GM12873 (cell line): ENCODE data around the gene RTP2.

ENCODE experiments used
- TF ChIP-seq, protein P1 (sequence below): IDR thresholded peaks from 2 replicates; pipeline ENCODE4 v1.5.1; 2012; ENCODE audit warnings: low read depth, mild to moderate bottlenecking, moderate library complexity, low read length, control low read depth; ENCODE audit not compliant: insufficient read depth; ENCODE audit errors: missing control alignments

RTP2 gene

DNA sequence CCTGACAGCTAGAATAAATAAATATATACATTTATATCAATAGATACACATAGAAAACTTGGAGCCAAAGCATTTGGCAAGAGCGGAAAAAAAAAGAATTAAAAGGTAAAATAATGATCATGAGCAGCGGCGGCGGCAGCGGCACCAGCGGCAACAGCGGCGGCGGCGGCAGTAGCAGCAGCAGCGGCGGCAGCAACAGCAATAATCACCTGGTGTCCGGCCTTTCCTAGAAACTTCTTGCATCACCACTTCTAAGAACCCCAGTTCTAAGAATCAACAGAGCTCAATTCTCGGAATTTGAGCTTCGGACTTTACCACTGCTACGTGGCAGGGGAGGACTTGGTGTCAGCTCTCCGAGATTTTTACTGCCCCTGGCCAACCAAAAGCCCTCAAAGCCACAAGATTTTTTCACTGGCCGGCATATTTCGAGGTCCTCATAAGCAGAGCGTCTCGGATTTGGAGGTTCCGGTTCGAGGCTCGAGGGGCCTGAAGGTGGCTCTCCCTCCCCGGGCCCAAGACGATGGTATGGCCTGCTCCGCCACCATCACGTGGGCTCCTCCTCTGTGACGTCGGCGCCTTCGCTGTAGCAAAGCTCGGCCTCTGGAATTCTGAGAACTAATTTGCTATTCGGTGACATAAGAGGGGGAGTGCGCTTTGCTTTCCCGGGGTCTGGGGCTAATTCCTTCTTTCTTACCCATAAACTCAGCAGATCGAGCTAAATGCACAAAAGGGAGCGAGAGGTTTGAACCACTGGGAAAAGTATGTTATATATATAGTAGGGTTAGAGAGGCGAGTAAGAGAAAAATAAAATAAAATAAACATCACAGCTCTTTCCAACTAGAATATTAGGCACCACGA, 43.1 kb upstream of the RTP2 start, which contains the start of gene BCL6:
TSS of gene BCL6 (minus strand) at position 268 of the 858 bp plus-strand sequence. CDS start 11,775 bp downstream, outside the sequence.
- TF ChIP-seq, protein P1, sequence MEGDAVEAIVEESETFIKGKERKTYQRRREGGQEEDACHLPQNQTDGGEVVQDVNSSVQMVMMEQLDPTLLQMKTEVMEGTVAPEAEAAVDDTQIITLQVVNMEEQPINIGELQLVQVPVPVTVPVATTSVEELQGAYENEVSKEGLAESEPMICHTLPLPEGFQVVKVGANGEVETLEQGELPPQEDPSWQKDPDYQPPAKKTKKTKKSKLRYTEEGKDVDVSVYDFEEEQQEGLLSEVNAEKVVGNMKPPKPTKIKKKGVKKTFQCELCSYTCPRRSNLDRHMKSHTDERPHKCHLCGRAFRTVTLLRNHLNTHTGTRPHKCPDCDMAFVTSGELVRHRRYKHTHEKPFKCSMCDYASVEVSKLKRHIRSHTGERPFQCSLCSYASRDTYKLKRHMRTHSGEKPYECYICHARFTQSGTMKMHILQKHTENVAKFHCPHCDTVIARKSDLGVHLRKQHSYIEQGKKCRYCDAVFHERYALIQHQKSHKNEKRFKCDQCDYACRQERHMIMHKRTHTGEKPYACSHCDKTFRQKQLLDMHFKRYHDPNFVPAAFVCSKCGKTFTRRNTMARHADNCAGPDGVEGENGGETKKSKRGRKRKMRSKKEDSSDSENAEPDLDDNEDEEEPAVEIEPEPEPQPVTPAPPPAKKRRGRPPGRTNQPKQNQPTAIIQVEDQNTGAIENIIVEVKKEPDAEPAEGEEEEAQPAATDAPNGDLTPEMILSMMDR = no peak

DNA sequence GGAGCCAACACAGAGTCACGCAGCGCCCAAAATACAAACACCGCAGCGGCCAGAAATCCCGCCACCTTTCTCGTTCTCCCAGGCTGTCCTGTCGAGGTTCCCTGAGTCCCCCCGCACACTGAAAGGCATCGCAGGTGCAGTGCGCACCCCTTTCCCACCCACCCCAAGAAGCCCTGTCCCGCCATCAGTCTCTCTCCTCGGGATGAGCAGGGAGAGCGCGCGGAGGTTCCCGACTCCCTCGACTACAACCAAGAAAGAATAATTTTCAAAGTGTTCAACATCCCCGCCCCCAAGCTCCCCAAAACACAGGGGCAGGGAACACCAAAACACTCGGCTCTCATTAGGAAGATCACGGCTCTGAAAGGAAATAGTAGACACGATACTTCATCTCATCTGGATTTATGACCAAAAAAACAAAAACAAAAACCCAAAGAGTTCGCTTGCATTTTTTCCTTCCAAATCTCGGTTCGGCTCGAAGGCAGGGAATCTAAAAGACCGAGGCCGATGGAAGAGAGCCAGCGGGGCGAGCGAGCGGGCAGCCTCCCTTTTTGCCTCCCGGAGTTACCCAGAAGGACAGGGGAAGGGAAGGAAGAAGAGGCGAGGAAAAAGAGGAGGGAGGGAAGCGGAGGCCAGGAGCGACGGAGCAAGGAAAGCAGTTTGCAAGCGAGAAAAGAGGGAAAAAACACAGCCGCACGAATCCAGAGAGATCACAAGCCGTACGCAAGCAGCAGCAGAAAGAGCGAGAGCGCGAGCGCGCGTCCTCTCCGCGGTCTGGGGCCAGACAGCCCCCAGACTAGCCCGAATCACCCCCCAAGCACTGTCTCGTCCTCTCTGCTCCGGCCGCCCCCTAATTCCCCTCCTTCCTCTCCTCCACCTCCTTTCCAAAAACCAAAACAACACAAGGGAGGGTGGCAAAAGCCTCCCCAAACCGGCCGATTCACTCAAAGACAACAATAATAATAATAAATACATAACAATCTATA, 42.1 kb upstream of the RTP2 start:
- TF ChIP-seq, protein P1 = no peak

DNA sequence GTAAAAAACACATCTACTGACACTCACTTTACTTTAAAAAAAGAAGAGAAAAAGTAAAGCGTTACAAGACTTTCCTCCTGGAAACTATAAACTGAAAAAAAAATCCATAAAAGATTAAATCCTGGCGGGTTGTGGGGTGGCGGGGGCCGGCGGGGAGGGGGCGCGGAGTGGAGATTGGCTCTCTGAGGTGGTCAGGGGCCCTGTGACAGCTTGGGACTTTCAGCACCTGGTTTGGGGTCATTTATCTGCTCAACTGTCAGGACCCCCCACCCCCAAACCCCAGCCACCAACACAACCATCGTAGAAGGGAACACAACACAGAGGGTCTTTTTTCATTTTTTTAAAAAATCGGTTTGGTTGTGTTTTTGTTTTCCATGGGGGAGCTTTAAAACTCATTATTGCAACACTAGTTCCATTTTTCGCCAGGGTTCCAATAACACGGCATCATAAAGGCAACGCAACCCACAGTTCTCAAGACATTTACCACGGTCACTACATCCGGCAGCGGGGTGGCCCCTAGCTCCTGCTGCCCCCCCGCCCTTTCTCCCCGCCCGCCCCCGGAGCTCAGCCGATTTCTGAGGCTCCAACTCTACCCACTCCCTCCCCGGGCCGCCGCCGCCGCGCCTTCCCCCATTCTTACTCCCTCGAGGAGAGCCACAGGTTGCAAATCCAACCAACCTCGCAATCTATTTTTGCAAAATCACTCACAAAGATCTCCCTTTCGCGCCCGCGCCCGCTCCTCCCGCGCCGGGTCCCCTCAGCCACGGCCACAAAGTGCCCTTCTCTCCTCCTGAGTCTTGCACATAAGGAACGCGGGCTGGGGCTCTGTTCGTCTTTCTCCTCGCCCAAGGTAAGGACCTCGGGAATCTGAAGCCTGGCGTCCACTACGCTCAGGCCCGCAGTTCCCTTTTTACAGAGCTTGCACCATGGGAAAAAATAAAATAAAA, 41.1 kb upstream of the RTP2 start:
- TF ChIP-seq, protein P1 = no peak

DNA sequence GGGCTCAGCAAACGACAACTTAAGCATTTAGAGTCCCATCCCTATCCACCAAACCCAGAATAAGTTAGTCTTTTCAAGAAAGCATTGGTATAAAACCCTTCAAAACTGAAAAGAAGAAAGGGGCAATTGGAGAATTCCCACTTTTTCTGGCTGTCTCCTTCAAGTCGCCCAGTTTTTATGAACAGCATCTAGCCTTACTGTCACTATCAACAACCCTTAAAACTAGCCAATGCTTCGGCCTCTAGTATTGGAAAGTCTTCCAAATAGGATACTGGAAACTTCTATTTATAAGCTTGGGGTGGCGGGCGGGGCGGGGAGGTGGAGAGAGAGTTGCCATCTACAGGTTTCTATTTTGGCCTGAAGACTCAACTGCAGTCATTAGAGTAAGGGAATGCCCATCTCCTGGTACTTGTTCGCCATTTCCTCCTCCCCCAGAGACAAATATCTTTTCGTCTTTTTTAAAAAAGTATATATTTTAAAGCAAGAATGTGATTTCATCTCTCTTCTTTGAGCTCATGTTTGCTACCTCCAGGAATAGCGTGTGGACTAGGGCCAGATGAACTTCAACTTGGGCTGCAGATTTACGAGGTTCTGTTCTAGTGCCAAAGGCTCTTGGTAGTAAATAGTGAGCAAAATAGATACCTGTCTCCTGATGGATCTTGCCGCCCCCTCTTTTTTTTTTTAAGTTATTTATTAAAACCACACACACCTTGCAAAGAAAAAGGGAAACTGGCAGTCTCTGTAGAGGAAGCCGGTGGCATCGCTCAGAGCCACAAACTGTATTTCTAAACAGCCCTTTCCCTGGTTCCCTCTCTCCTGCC, 40.2 kb upstream of the RTP2 start:
- TF ChIP-seq, protein P1 = no peak

DNA sequence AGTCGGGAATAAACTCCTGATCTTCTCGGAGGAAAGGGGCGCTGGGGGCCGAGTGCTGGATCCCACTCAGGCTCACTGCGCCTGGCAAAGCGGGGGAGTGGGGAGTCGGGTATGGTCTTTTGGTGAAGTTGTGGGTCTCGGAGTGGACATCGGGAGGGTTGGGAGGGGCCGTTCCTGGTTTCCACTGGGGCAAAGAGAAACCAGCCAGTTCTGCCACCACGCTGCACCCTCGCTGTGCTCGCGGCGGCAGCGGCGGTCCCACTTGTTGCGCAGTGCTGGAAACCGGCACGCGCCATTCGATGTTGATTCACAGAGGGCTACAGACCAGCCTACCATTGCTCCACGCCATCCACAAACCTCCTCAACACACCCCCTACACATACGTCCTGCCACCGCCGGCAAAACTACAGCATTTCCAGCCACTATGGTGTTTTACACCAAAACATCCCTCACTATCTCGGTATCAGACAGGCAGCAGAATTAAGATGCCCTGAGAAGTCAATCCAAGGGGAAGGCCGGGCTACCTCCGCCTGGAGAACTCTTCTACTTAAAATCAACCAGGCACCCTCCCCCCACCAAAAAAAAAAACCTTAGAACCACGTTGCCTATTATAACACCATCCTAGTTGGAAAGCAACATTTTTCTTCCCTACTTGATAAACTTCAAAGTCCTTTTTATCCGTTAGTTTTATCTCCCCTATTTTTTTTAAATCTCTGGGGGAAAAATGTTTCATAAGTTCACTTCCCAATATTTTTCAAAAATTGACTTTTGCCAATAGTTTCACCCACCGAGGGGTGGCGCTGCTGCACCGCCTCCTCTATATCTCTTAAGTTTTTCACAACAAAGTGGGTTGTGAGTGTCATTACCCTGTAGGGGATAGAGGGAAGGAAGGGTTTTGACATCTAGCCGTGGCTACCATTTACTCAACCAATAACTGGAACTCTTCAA, 39.3 kb upstream of the RTP2 start:
- TF ChIP-seq, protein P1 = peak; percentile 71
